HG02610 (cell line): ENCODE results near the gene DIS3L2.
"Not testable (repeated sequence)": the region's sequence is repeated elsewhere in the genome, so short reads cannot be mapped to it uniquely, and the experiment has no call there.

Experiments used
- ATAC-seq: cut with Tn5 transposase; IDR thresholded peaks from one replicate; pipeline ENCODE4 v1.9.1; 2021; ENCODE audit warnings: mild to moderate bottlenecking, moderate library complexity; ENCODE audit not compliant: unreplicated experiment

The DIS3L2 gene

GRCh38 chr2:232288489-232289030 lies 327.0 kb downstream of the DIS3L2 start:
- ATAC-seq: no peak

GRCh38 chr2:232290668-232291067 lies 329.2 kb downstream of the DIS3L2 start:
- ATAC-seq: no peak

- no peak for ATAC-seq
Observed at GRCh38 chr2:232291343-232291742, 329.8 kb downstream of the DIS3L2 start.

GRCh38 chr2:232292395-232293154 lies 331.1 kb downstream of the DIS3L2 start:
- ATAC-seq: no peak

GRCh38 chr2:232293191-232293590 lies 331.7 kb downstream of the DIS3L2 start:
- no peak for ATAC-seq

- no peak for ATAC-seq
Observed at GRCh38 chr2:232295971-232296370, 334.5 kb downstream of the DIS3L2 start.

- ATAC-seq: no peak
Observed at GRCh38 chr2:232296776-232297525, 335.4 kb downstream of the DIS3L2 start.

GRCh38 chr2:232299084-232299483 lies 337.6 kb downstream of the DIS3L2 start:
- no peak for ATAC-seq

- ATAC-seq: no peak
Observed at GRCh38 chr2:232299927-232300674, 338.6 kb downstream of the DIS3L2 start.

- ATAC-seq: no peak
Observed at GRCh38 chr2:232300894-232301387, 339.4 kb downstream of the DIS3L2 start.

GRCh38 chr2:232304236-232304635 lies 342.7 kb downstream of the DIS3L2 start:
- no peak for ATAC-seq

- no peak for ATAC-seq
Observed at GRCh38 chr2:232306741-232307305, 345.3 kb downstream of the DIS3L2 start.

- no peak for ATAC-seq
Observed at GRCh38 chr2:232307854-232308253, 346.3 kb downstream of the DIS3L2 start.

GRCh38 chr2:232308986-232309385 lies 347.5 kb downstream of the DIS3L2 start:
- ATAC-seq: no peak

- no peak for ATAC-seq
Observed at GRCh38 chr2:232309592-232309991, 348.1 kb downstream of the DIS3L2 start.

GRCh38 chr2:232310121-232310520 lies 348.6 kb downstream of the DIS3L2 start:
- no peak for ATAC-seq

- ATAC-seq: no peak
Observed at GRCh38 chr2:232310696-232311095, 349.2 kb downstream of the DIS3L2 start.

GRCh38 chr2:232313645-232314044 lies 352.1 kb downstream of the DIS3L2 start:
- ATAC-seq: not testable (repeated sequence)

GRCh38 chr2:232315049-232315922 lies 353.8 kb downstream of the DIS3L2 start:
- ATAC-seq: peak; percentile 84

GRCh38 chr2:232315923-232316299 lies 354.4 kb downstream of the DIS3L2 start:
- no peak for ATAC-seq
